ENCODE results near the gene SIPA1L3.

- TF ChIP-seq POLR2A (IDR thresholded peaks at IDR 0.05) = no peak
- no peak for TF ChIP-seq POLR2AphosphoS5 (IDR thresholded peaks at IDR 0.05)
- TF ChIP-seq CTCF (IDR thresholded peaks at IDR 0.05) = no peak
Measured at GRCh38 chr19:37994823-37995130, 87.8 kb downstream of the SIPA1L3 start.

All from upper lobe of left lung (tissue), 4 donors.